Gastrocnemius medialis (tissue), 4 donors: ENCODE data around the gene RPAP2. TPM values are rescaled to one million over a fixed set of nuclear protein-coding genes. Genes with fewer than 3 reads are reported as not detected.

Experiments
- ATAC-seq, 2 donors: fragments of 150-250 bp; one replicate each; pipeline ENCODE4 v1.9.1; 2016
- DNase-seq, 2 donors: peaks; one replicate each; pipeline ENCODE4 v3.0.0-alpha.2; 2019
- H3K27ac ChIP-seq, 4 donors: fragments of 200-600 bp; sonication (generic); 1 replicate in 1 of 4; 2 replicates in 3 of 4; pipeline ENCODE4 v1.5.1; 2016 to 2018; ENCODE audit warnings: mild to moderate bottlenecking in 2 of 4, moderate library complexity in 1 of 4
- H3K27me3 ChIP-seq, 3 donors: fragments of 200-600 bp; sonication (generic) in 2 of 3; 1 replicate in 1 of 3; 2 replicates in 2 of 3; pipeline versions ENCODE4 v1.5.1 to v1.6.0; 2016 to 2019; ENCODE audit warnings: mild to moderate bottlenecking in 1 of 3, moderate library complexity in 1 of 3
- H3K36me3 ChIP-seq, 2 donors: fragments of 200-600 bp; sonication (generic) in 1 of 2; one replicate each; pipeline ENCODE4 v1.5.1; 2017 to 2018
- H3K4me1 ChIP-seq, 2 donors: fragments of 200-600 bp; sonication (generic) in 1 of 2; one replicate each; pipeline ENCODE4 v1.5.1; 2016 to 2017; ENCODE audit warnings: mild to moderate bottlenecking in 2 of 2
- H3K4me3 ChIP-seq, 4 donors: fragments of 200-600 bp; sonication (generic) in 3 of 4; 1 replicate in 1 of 4; 2 replicates in 3 of 4; pipeline ENCODE4 v1.5.1; 2016 to 2019; ENCODE audit warnings: mild to moderate bottlenecking in 2 of 4
- H3K9me3 ChIP-seq, 3 donors: fragments of 200-600 bp; sonication (generic) in 2 of 3; 1 replicate in 1 of 3; 2 replicates in 2 of 3; pipeline ENCODE4 v1.5.1; 2016 to 2019
- CTCF ChIP-seq, 5 experiments: fragments of 450-650 bp in 3 of 5; fragments of 200-600 bp in 2 of 5; sonication (generic) in 2 of 5; IDR thresholded peaks in 4 of 5; conservative IDR thresholded peaks in 1 of 5; 1 replicate in 4 of 5; 2 replicates in 1 of 5; pipeline ENCODE4 v1.5.1; 2016 to 2019; ENCODE audit warnings: antibody characterized with exemption in 5 of 5, mild to moderate bottlenecking in 3 of 5, moderate library complexity in 3 of 5
- POLR2A ChIP-seq, 2 donors: fragments of 450-650 bp; IDR thresholded peaks; one replicate each; pipeline ENCODE4 v1.6.1; 2017; ENCODE audit warnings: antibody characterized with exemption in 2 of 2, mild to moderate bottlenecking in 2 of 2, moderate library complexity in 2 of 2
- in situ Hi-C, 4 donors: fragments of 200-750 bp; cut with MboI; loops; one replicate each; pipeline versions ENCODE4 v1.15.0 to v1.8.0; 2017; ENCODE audit warnings: low sequenced_read_pairs in 4 of 4
- intact Hi-C: fragments of 100-400 bp; cut with DNase I; formaldehyde crosslinking; loops from one replicate; pipeline ENCODE4 v1.15.1; 2023; ENCODE audit warnings: low total_unique reads
- total RNA-seq, 4 donors: library from RNA; depleted of rRNA; stranded (reverse); fragments of >200 nt; gene quantifications; one replicate each; pipeline versions ENCODE4 v1.1.0 to v1.2.3, GENCODE V29; 2016

The RPAP2 gene
- total RNA-seq, 4 donors from 2014 or later, result 11.4 to 19.1 (median 14.7) TPM

GRCh38 chr1:92340154-92340553, 41.3 kb downstream of the RPAP2 start:
- intact Hi-C loops, result no loop called here
- H3K4me1 ChIP-seq, result no peaks in the 10 kb centered on the region
- no peak overlapping the region for H3K27ac ChIP-seq
- no peaks in the 10 kb centered on the region for H3K9me3 ChIP-seq
- peaks cover 0 to 33% of the 10 kb centered on the region in 2 donors for H3K36me3 ChIP-seq
- no peak overlapping the region for H3K4me3 ChIP-seq
- no peak for TF ChIP-seq CTCF (IDR thresholded peaks at IDR 0.05 in 4 of 5, conservative IDR thresholded peaks at IDR 0.05 in 1 of 5)
- no peak for TF ChIP-seq POLR2A (IDR thresholded peaks at IDR 0.05)
- in situ Hi-C loops, result no loop called here
- ATAC-seq (no peak), DNase-seq (no peak)
- no peaks in the 10 kb centered on the region for H3K27me3 ChIP-seq

- intact Hi-C loops, result no loop called here
- H3K4me1 ChIP-seq, result no peaks in the 10 kb centered on the region
- no peak overlapping the region for H3K4me3 ChIP-seq
- TF ChIP-seq CTCF (IDR thresholded peaks at IDR 0.05 in 4 of 5, conservative IDR thresholded peaks at IDR 0.05 in 1 of 5) (no peak), POLR2A (IDR thresholded peaks at IDR 0.05) (no peak)
- peaks cover 0 to 20% of the 10 kb centered on the region in 2 donors for H3K36me3 ChIP-seq
- no peaks in the 10 kb centered on the region for H3K9me3 ChIP-seq
- in situ Hi-C loops, result no loop called here
- no peak overlapping the region for H3K27ac ChIP-seq
- no peaks in the 10 kb centered on the region for H3K27me3 ChIP-seq
- no peak for ATAC-seq
- no peak for DNase-seq
Observed at GRCh38 chr1:92342401-92342800, 43.5 kb downstream of the RPAP2 start.

GRCh38 chr1:92343061-92343460, 44.2 kb downstream of the RPAP2 start:
- ATAC-seq, result no peak
- H3K27ac ChIP-seq, result no peak overlapping the region
- no peak for DNase-seq
- intact Hi-C loops, result no loop called here
- peaks cover 0 to 17% of the 10 kb centered on the region in 2 donors for H3K36me3 ChIP-seq
- no peaks in the 10 kb centered on the region for H3K4me1 ChIP-seq
- in situ Hi-C loops, result no loop called here
- no peaks in the 10 kb centered on the region for H3K27me3 ChIP-seq
- no peaks in the 10 kb centered on the region for H3K9me3 ChIP-seq
- TF ChIP-seq POLR2A (IDR thresholded peaks at IDR 0.05) (no peak), CTCF (IDR thresholded peaks at IDR 0.05 in 4 of 5, conservative IDR thresholded peaks at IDR 0.05 in 1 of 5) (no peak)
- H3K4me3 ChIP-seq, result no peak overlapping the region

- Histone ChIP-seq H3K4me3 (no peak overlapping the region), H3K36me3 (peaks cover 0 to 34% of the 10 kb centered on the region in 2 donors), H3K27me3 (no peaks in the 10 kb centered on the region), H3K9me3 (no peaks in the 10 kb centered on the region), H3K27ac (no peak overlapping the region), H3K4me1 (no peaks in the 10 kb centered on the region)
- intact Hi-C loops (no loop called here), in situ Hi-C loops (no loop called here)
- no peak for DNase-seq
- no peak for ATAC-seq
- TF ChIP-seq CTCF (IDR thresholded peaks at IDR 0.05 in 4 of 5, conservative IDR thresholded peaks at IDR 0.05 in 1 of 5) (no peak), POLR2A (IDR thresholded peaks at IDR 0.05) (no peak)
Observed at GRCh38 chr1:92346866-92347640, 48.2 kb downstream of the RPAP2 start.
